GM12892 (cell line): ENCODE measurements around the gene ANKRD11.
"Not testable (repeated sequence)": the region's sequence is repeated elsewhere in the genome, so short reads cannot be mapped to it uniquely, and the experiment has no call there.

Experiments used
- DNase-seq: peaks from one replicate; pipeline ENCODE4 v3.0.0; 2011; ENCODE audit not compliant: insufficient read length
- FAIRE-seq: peaks from 2 replicates; lab custom pipeline; 2011; peaks lifted over from hg19 to GRCh38; lab: Jason Lieb, UNC
- POLR2A ChIP-seq: IDR thresholded peaks from 2 replicates; pipeline ENCODE4 v1.6.1; 2011; ENCODE audit warnings: low read depth, low read length, control low read depth
- POLR2AphosphoS5 ChIP-seq: IDR thresholded peaks from 2 replicates; pipeline ENCODE4 v1.6.1; 2011; ENCODE audit warnings: low read depth, low read length, control low read depth
- TAF1 ChIP-seq: IDR thresholded peaks from 2 replicates; pipeline ENCODE4 v1.6.1; 2011; ENCODE audit warnings: low read depth, mild to moderate bottlenecking, control low read depth, low read length, borderline replicate concordance

The ANKRD11 gene

DNA sequence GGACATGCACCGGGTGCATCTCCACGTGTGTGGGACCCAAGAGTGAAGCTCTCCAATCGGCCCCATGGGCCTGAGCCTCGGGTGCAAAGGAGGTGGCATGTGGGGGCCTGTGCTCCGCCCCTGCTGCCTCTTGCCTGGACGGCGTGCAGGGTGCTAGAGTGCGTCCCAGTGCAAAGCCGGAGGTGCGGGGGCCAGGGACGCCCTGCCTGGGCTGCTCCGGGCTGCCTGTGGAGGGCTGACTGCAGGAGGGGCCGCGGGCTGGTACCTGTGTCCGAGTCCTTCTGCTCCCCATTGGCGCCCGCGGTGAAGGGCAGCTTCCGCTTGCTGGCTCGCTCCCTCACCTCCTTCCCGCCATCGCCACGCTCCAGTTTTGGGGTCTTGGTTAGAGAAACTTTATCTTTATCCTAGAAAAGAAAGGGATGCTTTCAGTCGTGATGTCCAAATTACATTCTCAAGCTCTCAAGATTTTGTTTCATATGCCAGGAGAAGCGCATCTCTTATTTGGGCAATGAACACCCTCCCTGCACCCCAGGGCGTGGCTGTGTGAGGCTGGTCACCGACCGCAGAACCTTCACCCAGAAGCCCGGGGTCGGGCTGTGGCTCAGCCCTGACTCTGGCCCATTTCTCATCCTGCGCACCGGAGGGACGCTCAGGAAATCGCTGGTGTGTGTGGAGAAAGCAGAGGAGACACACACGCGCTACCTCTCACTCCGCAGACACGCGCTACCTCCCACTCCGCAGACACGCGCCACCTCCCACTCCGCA, 185.2 kb downstream of the ANKRD11 start:
- no peak for FAIRE-seq
- TF ChIP-seq POLR2A (no peak), TAF1 (no peak), POLR2AphosphoS5 (no peak)

DNA sequence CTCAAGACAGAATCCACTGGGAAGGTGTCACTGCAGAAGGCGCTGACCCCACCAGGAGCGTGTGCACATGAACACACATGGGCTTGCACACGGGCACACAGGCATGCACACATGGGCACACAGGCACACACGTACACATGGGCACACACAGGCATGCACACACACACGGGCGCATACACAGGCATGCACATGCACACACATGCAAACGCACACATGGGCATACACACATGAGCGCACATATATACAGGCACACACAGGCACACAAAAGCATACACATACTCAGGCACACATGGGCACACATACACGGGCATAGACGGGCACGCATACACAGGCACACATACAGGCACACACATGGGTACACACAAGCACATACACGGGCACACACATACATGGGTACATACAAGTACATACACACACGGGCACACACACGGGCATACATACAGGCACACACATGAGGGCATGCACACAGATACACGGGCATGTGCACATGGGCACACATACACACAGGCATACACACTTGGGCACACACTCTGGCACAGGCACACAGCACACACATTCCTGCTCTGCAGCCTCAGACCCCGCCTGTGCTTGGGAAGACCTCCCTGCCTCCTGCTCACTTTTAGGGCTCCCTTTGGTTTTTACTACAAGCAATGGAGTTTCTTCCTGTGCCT, 186.0 kb downstream of the ANKRD11 start:
- no peak for FAIRE-seq
- TF ChIP-seq TAF1 (no peak), POLR2AphosphoS5 (no peak), POLR2A (no peak)
- DNase-seq = no peak

More for the DNA sequence above, 185.2 kb downstream of the ANKRD11 start:
- DNase-seq = no peak

DNA sequence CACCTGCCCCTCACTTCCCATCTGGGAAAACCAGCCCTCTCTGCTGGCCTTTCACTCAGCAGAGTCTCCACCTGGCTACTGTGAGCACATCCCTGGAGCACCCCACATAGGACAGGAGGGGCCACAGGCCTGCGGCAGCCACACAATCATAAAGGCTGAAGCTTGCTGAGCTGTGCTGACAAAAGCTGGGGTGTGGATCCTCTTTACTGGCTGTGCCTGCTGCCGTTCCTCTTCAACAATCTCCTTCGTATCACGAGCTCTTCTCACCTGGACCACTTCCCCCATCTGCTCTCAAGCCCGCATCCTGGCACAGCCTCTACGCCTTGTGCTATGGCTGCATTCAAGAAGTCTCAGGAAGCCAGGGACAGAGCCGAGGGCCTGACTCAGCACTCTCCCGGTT, 186.7 kb downstream of the ANKRD11 start:
- FAIRE-seq = no peak
- TF ChIP-seq POLR2AphosphoS5 (no peak), POLR2A (no peak), TAF1 (no peak)
- no peak for DNase-seq

DNA sequence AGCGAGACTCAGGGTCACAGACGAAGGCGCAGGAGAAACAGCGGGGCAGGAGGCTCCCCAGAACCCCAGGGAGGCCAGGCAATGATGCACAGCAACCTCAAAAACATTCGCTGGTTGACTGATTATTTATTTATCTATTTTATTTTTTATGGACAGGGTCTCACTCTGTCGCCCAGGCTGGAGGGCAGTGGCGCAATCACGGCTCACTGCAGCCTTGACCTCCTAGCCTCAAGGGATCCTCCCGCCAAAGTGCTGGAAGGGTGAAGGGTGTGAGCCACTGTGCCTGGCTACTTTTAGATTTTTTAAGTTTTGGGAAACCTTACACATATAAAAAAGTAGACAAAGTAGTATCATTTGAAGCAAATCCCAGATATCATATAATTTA, 189.4 kb downstream of the ANKRD11 start:
- TF ChIP-seq POLR2A = no peak
- TF ChIP-seq TAF1 = no peak
- TF ChIP-seq POLR2AphosphoS5 = no peak
- DNase-seq = no peak
- no peak for FAIRE-seq

DNA sequence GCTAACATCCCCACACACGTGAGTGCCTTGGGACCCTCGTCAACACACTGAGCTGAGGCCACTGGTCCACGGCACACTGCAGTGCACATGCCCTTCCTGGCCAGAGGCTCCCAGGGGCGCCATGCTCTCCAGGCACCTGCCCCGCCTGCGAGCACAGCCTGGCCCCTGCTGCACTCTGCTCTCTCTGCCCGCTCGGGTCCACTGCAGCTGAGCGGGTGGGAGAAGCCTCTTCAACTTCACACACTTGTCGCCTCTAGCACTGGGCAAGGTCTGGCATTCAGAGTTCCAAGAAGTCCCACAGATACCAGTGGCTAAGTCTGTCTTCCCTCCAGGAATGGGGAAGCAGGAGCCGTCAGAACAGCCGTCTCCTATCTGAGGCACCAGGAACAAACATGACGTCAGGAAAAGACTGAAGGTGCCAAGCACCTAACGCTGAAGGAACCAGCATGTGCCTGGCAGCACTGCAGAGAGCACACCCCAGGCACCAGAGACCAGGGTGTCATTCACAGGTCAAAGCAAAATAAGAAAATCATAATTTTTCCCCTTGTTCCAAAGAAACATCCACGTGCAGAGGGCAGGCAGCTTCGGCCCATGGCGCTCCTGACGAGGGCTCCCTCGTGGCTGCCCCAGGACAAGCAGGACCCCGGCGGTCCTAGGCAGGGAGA, 189.9 kb downstream of the ANKRD11 start:
- DNase-seq (no peak), FAIRE-seq (no peak)
- no peak for TF ChIP-seq POLR2AphosphoS5
- TF ChIP-seq TAF1 = no peak
- no peak for TF ChIP-seq POLR2A

DNA sequence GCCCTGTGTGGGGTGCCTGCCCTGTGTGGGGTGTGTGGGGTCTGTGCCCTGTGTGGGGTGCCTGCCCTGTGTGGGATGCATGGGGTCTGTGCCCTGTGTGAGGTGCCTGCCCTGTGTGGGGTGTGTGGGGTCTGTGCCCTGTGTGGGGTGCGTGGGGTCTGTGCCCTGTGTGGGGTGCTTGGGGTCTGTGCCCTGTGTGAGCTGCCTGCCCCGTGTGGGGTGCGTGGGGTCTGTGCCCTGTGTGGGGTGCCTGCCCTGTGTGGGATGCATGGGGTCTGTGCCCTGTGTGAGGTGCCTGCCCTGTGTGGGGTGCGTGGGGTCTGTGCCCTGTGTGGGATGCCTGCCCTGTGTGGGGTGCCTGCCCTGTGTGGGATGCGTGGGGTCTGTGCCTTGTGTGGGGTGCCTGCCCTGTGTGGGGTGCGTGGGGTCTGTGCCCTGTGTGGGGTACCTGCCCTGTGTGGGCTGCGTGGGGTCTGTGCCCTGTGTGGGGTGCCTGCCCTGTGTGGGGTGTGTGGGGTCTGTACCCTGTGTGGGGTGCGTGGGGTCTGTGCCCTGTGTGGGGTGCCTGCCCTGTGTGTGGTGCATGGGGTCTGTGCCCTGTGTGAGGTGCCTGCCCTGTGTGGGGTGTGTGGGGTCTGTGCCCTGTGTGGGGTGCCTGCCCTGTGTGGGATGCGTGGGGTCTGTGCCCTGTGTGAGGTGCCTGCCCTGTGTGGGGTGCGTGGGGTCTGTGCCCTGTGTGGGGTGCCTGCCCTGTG, 190.8 kb downstream of the ANKRD11 start:
- FAIRE-seq, DNase-seq: not testable (repeated sequence)

DNA sequence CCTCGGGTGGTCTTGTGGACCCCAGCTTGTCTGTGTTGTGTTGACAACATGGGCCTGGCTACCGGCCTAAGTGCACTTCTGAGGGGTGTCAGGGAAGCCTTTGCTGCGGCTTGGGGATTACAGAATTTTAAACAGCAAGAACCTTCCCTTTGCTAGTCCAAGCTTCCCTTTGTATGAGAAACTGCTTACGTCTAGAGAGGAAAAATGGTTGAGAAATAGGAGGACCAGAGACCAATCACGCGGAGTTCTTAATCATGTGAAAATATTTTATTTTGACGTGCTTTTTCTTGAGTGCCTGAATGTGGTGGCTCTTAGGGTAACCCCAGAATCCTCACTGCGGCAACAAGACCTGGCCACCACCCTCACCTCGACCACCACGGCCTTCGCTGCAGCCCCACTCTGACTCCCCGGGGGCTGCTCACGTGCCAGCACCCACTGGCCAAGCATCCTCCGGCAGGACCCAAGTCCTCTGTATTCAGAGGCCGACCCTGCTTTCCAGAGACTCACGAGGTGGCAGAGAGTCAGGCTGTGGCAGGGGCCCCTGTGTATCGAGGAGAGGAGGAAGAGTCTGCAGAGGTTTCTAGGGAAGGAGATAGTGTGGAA, 191.6 kb downstream of the ANKRD11 start:
- no peak for FAIRE-seq
- DNase-seq = no peak
- TF ChIP-seq POLR2A (no peak), TAF1 (no peak), POLR2AphosphoS5 (no peak)

DNA sequence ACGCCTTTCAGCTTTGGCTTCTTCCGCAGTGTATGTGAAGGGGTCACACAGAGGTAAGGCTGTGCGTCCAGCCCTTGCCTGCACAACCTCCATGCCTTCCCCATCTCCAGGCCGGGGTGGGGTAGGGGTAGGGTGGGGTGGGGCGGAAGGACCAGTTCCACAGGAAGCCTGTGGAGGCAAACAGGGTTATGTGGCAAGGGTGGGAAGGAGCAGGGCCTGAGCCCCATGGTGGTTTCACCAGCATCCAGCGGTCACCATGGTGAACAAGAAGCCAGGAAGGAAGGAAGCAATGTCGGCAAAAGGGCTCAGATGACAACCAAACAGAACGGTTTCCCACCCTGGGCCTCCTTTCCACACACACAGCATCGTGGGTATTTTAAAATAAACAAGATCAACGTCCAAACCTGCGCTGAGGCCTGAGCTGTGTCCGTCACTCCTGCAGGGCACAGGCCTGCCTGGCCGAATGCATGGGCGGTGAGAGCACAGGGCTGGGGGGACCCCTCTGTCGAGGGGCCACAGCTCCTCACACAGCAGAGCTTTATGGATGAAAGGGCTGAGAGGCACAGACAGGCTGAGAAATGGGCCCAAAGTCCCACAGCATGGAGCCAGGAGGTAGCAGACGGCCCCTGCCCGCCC, 192.3 kb downstream of the ANKRD11 start:
- DNase-seq (no peak), FAIRE-seq (no peak)
- TF ChIP-seq TAF1 (no peak), POLR2A (no peak)

DNA sequence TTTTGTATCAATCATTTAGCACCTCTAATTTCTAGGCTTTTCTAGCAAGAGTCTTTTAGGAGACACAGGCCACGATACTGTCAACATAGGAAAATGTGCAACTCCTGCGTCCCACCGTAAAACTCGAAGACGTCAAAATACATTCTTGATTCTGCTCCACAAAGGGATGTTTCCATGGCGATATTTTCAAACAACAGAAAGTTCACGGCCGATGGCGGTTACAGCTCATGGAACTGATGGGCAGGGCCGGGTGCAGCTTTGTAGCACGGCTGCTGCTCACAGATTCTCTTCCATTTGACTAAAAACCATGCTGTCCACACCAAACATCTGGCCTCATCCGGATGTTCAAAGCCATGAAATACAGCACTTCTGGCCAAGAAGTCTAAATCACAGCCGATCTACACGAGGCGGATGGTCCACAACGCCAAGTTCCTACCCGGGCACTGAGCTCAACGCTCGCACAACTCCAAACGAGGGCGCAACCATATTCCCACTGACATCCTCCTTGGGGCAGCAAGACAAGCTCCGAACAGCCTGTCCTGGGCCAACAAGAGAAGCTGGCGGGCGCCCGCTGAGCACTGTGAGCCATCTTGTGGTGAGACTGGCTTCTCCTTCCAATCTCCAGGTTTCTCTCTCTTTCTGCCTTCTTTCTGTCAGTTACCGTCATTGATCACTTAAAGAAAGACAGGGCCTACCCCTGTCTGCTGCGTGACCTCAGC, 193.0 kb downstream of the ANKRD11 start:
- DNase-seq = no peak
- FAIRE-seq = no peak

DNA sequence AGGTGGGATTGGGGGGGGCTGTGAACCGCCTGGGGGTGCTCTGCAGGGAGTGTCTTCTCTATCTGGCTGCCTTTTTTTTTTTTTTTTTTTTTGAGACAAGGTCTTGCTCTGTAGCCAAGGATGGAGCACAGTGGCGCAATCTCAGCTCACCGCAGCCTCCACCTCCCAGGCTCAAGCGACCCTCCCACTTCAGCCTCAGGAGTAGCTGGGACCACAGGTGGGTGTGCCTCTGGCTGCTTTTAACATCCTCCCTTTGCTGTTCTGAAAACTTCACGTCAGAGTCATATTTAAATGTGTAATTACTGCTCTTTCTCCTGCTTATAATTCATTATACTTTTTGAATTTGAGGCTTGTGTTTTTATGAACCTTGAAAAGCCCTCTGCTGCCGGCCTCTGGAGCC, 194.4 kb downstream of the ANKRD11 start:
- TF ChIP-seq TAF1 (no peak), POLR2AphosphoS5 (no peak), POLR2A (no peak)
- DNase-seq (no peak), FAIRE-seq (no peak)

More for the DNA sequence above, 193.0 kb downstream of the ANKRD11 start:
- TF ChIP-seq TAF1 = no peak
- TF ChIP-seq POLR2A = no peak
- no peak for TF ChIP-seq POLR2AphosphoS5
